ENCODE data around the gene BPTF.
"Not testable (repeated sequence)": the region's sequence is repeated elsewhere in the genome, so short reads cannot be mapped to it uniquely, and the experiment has no call there.

Gene BPTF

DNA sequence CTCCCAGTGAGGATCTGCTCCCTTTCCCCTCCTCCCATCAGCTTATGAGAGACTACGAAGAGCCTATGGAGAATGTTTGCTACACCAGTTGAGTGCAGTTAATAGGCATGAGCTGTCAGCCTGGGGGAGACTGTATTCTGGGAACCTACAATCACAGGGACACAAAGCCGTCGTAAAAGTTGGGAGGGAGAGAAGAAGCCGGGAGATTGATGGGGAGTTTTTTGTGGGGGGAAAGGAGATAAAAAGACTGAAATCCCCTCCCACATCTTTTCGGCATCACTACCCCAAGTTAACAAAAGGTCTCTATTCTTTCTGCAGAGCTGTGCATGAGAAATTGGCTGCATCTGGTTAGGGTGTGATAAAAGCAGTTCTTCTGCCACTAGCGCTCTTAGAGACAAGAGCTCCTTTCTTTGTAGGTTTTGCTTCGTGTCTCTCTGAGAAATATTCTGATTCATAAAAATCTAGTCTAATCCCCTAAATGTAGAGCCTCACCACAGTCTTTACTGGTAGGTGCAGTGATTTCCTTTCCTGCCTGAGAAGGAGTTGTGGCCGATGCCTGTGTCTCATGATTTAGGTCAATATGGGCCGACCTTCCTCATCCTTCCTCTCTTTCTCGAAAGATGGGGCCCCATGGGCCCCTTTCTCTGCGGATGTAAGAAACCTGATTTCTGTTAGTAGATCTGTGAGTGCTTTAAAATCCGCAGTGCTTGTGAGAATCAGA is 77.4 kb downstream of the BPTF start:
- no peak for DNase-seq

DNA sequence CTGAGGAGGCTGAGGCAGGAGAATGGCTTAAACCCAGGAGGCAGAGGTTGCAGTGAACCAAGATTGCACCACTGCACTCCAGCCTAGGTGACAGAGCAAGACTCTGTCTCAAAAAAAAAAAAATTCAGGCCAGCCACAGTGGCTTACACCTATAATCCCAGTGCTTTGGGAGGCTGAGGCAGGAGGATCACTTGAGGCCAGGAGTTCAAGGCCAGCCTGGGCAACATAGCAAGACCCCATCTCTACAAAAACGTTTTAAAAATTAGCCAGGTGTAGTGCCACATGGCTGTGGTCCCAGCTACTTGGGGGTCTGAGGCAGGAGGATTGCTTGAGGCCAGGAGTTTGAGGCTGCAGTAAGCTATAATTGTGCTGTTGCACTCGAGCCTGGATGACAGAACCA is 80.0 kb downstream of the BPTF start:
- DNase-seq, result not testable (repeated sequence)

DNA sequence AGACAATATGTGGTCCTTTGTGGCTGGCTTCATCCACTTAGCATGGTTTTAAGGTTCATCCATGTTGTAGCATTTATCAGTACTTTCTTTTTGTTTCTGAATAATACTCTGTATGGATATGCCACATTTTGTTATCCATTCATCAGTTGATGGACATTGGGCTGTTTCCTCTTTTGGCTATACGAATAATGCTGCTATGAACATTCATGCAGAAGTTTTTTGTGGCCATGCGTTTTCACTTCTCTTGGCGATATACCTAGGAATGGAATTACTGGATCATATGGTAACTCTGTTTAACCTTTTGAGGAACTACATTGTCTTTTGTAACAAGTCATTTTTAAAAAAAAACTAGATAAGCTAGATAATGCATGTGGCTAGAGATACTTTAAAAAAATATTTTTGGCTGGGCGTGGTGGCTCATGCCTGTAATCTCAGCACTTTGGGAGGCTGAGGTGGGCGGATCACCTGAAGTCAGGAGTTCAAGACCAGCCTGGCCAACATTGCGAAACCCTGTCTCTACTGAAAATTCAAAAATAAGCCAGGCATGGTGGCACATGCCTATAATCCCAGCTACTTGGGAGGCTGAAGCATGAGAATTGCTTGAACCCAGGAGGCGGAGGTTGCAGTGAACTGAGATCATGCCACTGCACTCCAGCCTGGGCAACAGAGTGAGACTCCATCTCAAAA is 85.0 kb downstream of the BPTF start:
- DNase-seq, result not testable (repeated sequence)

DNA sequence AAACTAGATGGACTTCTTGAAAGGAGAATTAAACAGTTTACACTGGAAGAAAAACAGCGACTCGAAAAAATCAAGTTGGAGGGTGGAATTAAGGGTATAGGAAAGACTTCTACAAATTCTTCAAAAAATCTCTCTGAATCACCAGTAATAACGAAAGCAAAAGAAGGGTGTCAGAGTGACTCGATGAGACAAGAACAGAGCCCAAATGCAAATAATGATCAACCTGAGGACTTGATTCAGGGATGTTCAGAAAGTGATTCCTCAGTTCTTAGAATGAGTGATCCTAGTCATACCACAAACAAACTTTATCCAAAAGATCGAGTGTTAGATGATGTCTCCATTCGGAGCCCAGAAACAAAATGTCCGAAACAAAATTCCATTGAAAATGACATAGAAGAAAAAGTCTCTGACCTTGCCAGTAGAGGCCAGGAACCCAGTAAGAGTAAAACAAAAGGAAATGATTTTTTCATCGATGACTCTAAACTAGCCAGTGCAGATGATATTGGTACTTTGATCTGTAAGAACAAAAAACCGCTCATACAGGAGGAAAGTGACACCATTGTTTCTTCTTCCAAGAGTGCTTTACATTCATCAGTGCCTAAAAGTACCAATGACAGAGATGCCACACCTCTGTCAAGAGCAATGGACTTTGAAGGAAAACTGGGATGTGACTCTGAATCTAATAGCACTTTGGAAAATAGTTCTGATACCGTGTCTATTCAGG is 85.9 kb downstream of the BPTF start:
- DNase-seq, result no peak

DNA sequence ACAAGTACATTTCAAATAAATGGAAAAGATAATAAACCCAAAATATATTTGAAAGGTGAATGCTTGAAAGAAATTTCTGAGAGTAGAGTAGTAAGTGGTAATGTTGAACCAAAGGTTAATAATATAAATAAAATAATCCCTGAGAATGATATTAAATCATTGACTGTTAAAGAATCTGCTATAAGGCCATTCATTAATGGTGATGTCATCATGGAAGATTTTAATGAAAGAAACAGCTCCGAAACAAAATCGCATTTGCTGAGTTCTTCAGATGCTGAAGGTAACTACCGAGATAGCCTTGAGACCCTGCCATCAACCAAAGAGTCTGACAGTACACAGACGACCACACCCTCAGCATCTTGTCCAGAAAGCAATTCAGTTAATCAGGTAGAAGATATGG is 86.8 kb downstream of the BPTF start:
- no peak for DNase-seq

DNA sequence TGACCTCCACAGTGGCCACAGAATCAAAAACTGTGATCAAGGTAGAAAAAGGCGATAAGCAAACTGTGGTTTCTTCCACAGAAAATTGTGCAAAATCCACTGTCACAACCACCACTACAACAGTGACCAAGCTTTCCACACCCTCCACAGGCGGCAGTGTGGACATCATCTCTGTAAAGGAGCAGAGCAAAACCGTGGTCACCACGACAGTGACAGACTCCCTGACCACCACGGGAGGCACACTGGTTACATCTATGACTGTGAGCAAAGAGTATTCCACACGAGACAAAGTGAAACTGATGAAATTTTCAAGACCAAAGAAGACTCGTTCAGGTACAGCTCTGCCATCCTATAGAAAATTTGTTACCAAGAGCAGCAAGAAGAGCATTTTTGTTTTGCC is 87.4 kb downstream of the BPTF start:
- DNase-seq, result no peak

DNA sequence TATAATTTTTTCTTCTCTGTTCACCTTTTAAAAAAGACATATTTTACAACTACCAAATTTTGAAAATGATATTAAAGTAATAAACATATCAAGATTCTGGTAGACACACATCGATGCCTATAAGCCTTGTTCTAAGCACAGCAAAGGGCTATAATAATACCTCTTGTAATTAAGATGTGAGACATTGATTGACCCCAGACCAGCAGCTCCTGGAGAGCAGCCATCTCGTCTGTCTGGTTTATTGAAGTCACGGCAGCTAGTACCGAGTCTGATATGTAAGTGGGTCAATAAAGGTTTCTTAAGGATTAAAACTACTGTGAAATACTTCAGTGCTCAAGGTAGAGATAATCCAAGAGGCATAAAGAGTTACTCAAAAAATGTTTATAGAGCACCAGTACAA is 94.9 kb downstream of the BPTF start:
- no peak for DNase-seq

DNA sequence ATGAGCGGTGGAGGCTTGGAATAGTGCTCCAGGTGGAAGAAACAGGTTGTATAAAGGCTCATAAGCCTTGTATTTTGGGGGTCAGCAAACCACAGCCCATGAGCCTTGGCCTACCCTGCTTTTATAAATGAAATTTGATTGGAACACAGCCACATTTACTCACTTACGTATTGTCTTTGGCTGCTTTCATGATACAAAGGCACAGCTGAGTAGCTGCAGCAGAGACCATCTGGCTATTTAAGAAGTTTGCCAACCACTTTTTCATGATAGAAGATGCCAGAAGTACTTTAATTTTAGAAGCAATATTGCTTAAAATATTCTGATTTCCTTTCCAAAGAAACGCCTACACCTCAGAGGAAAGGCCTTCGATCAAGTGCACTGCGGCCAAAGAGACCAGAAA is 97.2 kb downstream of the BPTF start:
- no peak for DNase-seq

DNA sequence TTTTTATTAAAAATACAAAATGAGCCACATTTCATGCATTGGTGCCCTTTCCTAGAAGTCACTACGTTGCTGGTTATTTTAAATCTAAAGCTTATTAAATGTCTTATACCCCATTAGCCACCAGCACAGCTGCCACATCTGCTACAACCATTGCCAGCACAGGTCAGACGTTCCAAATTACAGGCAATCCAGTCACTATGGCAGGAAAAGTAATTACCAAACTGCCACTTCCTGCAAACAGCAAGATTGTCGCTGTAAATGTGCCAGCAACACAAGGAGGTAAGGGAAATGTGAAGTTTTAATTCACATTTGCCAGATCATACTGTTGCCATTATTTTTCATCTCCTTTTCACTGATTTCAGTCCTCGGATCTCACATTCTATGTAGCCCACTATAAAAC is 103.5 kb downstream of the BPTF start:
- not testable (repeated sequence) for DNase-seq

DNA sequence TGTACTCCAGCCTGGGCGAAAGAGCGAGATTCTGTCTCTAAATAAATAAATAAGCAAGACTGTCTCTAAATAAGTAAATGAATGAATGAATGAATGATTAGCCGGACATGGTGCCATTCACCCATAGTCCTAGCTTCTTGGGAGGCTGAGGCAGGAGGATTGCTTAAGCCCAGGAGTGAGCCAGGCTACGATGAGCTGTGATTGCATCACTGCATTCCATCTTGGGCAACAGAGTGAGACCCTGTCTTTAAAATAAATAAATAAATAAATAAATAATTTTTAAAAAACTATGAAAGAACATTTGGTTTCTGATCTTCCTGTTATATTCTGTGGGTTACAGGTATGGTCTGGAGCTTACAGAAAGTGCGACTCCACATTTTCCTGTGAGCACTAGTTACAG is 105.9 kb downstream of the BPTF start:
- DNase-seq, result no peak

DNA sequence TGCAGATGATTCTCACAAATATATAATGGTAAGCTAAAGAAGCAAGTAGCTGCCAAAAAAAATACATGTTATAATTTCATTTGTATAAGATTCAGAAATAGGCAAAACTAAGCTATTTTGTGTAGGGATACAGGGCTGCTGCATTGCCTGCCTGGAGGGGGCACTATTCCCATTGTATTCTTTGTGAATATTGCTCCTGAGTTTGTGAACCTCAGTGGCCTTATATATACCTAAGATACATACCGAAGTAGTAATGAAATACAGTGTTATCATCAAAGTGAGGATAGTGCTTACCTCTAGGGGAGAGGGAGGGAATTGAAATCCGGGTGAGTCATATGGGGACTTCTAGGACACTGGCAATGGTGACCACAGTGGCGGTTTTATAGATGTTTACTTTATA is 117.5 kb downstream of the BPTF start:
- no peak for DNase-seq

DNA sequence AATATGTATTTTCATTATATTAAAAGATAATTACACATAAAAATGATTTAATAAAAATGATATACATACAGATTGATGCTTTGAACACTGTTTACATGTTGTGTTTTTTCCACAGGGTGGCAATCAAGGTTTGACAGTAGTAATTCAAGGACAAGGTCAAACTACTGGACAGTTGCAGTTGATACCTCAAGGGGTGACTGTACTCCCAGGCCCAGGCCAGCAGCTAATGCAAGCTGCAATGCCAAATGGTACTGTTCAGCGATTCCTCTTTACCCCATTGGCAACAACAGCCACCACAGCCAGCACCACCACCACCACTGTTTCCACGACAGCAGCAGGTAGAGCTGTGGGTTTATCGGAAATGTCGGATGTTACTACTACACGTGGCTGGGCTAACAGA is 118.7 kb downstream of the BPTF start:
- DNase-seq, result no peak

DNA sequence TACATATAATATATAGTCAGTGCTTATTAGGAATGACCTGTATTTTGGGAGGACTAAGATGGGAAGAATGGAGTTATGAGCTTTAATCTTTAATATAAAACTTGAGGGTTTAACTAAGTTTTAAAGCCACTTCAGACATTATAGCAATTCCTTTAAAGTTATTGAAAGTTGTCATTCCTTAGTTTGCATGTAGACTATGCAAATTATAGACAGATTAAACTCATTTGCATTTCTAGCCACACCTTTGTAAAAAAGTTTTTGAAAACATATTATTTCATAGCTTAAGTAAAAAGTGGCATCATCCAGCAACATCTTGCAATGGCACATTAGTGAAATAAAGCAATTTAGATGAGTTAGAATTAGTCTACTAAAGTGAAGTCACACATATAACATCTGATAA is 121.2 kb downstream of the BPTF start:
- DNase-seq, result no peak

DNA sequence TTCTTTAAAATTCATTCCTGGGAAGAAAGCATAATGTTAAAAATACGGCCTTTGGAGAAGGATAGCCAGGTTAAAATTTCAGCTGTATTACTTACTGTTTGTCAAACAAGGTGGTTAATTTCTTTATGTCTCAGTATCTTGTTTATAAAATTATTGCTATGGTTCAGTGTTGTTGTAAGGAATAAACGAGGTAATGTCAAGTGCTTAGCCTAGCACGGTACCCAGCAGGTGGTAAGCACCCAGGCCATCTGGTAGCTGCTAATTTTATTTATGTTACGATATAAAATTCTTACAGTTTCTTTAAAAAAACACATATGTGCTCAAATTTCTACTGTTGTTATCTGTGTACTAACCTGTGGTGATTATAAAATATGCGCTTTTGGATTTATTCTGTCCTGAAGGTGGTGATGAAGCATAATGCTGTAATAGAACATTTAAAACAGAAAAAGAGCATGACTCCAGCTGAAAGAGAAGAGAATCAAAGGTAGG is 122.1 kb downstream of the BPTF start:
- DNase-seq, result no peak

DNA sequence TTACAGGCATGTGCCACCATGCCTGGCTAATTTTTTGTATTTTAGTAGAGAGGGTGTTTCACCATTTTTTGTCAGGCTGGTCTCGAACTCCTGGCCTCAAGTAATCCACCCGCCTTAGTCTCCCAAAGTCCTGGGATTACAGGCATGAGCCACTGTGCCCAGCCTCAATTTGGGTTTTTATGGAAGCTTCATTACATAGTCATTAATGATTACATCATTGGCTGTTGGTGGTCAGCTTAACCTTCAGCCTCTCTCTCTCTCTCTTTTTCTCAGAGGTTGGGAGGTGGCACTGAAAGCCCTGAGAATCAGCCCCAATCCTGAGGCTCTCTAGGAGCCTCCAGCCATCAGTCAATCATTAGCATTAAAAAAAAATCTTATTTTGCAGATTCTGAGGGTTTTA is 125.6 kb downstream of the BPTF start:
- no peak for DNase-seq

DNA sequence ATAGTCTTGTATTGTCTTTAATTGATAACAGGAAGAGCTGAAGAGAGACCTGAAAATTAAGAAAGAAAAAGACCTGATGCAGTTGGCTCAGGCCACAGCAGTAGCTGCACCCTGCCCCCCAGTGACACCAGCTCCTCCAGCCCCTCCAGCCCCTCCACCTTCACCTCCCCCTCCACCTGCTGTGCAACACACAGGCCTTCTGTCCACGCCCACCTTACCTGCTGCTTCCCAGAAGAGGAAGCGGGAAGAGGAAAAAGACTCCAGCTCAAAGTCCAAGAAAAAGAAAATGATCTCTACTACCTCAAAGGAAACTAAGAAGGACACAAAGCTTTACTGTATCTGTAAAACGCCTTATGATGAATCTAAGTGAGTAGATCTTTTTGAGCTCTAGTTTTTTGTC is 134.2 kb downstream of the BPTF start:
- no peak for DNase-seq

DNA sequence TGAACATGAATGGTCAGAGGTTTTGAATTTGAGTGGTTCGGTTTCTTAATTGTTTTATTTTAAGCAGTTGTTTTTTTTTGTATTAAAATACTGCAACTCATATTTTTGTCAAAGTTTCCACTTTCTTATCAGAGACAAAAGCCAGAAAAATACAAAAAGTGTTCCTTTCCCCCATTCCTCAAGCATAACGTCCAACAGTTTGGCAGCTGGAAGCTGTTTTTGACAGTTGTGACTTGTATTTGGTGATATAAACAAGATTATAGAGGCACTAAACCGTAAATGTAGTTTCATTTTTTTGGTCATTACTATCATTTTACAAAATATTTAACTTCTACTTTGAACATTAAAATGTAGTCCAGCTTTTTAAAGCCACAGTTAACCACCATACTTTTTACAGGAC is 135.0 kb downstream of the BPTF start:
- DNase-seq, result not testable (repeated sequence)

DNA sequence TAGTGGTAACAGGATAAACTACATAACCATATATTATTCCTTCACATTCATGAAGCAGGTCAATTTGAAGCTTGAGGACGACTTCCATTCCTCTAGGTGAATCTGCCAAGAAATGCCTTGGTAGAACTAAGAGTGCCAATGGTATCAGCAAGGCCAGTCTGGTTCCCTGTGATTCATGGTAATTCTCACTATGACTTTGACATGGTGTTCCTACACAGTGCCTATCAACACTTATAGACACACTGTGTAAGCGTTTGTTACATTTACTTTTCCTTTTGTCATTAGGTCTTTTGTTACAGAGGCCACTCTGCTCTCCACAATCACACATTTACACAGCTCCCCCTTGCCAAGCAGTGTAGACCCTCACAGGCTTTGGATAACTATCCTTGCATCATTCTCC is 136.9 kb downstream of the BPTF start:
- DNase-seq, result not testable (repeated sequence)

DNA sequence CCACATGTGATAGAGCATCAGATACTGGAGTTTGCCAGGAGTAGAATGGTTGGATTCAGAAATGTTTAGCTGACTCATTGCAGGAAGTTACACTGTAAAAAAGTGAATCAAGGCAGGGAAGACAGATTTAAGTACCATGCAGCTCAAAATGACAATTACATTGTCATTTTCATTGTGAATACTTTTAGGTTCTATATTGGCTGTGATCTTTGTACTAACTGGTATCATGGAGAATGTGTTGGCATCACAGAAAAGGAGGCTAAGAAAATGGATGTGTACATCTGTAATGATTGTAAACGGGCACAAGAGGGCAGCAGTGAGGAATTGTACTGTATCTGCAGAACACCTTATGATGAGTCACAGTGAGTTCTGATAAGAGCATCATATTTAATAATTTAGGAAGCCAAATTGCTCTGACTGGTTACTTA is 137.9 kb downstream of the BPTF start:
- DNase-seq, result peak; percentile 30

DNA sequence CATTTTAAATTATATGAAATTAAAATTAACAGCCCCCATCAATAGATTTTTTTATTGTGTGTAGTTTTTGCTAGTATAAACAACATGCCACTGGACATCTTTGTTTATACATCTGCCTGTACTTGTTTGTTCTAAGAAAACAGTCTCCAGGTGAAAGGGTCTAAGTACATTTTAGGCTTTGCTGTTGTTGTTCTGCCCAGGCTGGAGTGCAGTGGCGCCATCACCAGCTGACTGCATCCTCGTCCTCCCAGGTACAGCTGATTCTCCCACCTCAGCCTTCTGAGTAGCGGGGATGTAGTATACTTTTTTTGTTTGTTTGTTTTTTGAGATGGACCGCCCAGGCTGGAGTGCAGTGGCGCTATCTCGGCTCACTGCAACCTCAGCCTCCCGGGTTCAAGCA is 145.5 kb downstream of the BPTF start:
- no peak for DNase-seq

DNA sequence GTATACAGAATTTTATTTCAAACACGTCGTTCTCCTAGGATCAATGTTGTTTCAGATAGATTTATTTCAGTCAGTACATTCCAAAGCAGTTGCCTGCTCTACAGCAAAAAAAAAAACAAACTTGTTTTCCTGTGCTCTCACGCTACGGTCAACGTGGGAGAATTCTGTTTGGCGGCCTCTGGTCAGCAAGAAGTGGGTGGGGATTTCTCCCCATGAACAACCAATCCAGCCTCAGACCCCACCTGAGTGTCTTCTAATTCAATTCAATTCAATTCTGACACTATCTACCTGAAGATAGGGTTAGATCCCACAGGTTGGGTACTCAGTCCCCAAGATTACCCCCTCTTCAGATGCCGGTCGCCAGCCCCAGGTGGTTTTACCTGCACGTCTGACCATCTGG is 148.9 kb downstream of the BPTF start:
- no peak for DNase-seq

DNA sequence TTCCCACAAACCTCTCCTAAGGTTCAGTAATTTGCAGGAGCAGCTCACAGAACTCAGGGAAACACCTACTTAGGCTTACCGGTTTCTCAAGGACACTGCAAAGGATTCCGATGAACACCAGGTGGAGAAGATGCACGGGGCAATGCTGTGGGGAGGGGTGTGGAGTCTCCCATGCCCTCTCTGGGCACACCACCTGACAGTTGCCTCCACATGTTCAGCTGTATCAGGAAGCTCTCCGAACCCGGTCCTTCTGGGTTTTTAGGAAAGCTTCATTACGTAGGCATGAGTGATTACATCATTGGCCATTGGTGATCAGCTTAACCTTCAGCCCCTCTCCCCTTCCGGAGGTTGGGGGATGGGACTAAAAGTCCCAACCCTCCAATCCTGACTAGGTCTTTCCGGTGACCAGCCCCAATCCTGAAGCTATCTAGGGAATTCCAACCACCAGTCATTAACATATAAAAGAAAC is 149.3 kb downstream of the BPTF start:
- no peak for DNase-seq

DNA sequence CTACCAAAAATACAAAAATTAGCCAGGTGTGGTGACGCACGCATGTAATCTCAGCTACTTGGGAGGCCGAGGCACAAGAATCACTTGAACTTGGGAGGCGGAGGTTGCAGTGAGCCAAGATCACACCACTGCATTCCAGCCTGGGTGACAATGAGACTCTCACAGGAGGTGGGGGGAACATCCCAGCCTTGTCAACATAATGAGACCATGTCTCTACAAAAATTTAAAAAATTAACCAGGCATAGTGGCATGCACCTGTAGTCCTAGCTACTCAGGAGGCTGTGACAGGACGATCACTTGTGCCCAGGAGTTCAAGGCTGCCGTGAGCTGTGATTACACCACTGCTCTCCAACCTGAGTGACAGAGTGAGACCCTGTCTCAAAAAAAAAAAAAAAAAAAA is 151.0 kb downstream of the BPTF start:
- DNase-seq, result not testable (repeated sequence)

DNA sequence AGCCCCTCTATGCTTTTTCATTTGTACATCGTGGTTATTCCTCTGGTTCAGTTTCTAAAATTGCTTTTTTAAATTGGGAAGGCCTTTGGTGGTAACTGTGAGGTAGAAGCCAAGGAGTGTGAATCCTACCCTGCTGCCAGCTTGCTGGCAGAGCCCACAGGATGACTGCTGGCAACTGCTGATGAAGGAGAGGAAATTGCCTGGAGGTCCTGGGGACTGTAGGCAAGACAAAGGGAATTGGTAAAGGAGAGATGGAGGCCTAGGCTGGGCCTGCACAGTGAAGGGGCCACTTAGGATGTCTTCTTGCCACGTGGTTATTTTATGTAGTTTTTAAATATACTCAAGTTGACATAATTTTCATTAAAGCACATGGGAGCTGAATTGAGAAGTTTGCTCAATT is 155.2 kb downstream of the BPTF start:
- DNase-seq, result no peak

All from HCEC 1CT (cell line).